HepG2 (cell line): Measurements from ENCODE around the gene ADGRE2. TPM values are rescaled to one million over a fixed set of nuclear protein-coding genes. Genes with fewer than 3 reads are reported as not detected.

Source experiments
- ATAC-seq: fragments of 200-7000 bp; cut with Tn5 transposase; 3 replicates; pipeline ENCODE4 v1.9.1; 2020; ENCODE audit warnings: mild to moderate bottlenecking, moderate library complexity
- BruUV-seq: library from RNA; stranded (reverse); fragments of 400-500 nt; replicated peaks from 2 replicates; lab custom pipeline; 2021; lab: Mats Ljungman, UMichigan
- CTCF ChIA-PET: fragments of 300-600 bp; formaldehyde crosslinking; extraction: SDS; loops from one replicate; lab custom pipeline; 2021; ENCODE audit warnings: low total read pairs, inconsistent platforms, low intra/inter-chr PET ratio; lab: Yijun Ruan, JAX
- POLR2A ChIA-PET: fragments of 350-600 bp; sonication (Branson Sonifier 250); formaldehyde crosslinking; loops from one replicate; lab custom pipeline; 2020; ENCODE audit warnings: antibody characterized with exemption, inconsistent platforms; lab: Yijun Ruan, JAX
- DNase-seq: peaks from one replicate; pipeline ENCODE4 v3.0.0-alpha.2; 2015; ENCODE audit warnings: low spot score
- FAIRE-seq: peaks from 3 replicates; lab custom pipeline; 2011; peaks lifted over from hg19 to GRCh38; lab: Jason Lieb, UNC
- H2AFZ ChIP-seq: one replicate; pipeline ENCODE4 v1.6.1; 2011; ENCODE audit warnings: low read length, inconsistent platforms
- H3K27ac ChIP-seq: fragments of 300-600 bp; 3 replicates; pipeline ENCODE4 v1.8.0; 2011; ENCODE audit warnings: mixed run types, mild to moderate bottlenecking, mixed read lengths, low read length, inconsistent platforms; ENCODE audit not compliant: insufficient read depth; ENCODE audit errors: extremely low read length
- H3K27me3 ChIP-seq, 2 experiments: fragments of 200-600 bp in 1 of 2; 2 replicates in 1 of 2; 3 replicates in 1 of 2; pipeline versions ENCODE4 v1.6.0 to v1.8.0; 2011; ENCODE audit warnings: low read length in 2 of 2, mild to moderate bottlenecking in 2 of 2, moderate library complexity in 2 of 2, inconsistent platforms in 1 of 2; ENCODE audit not compliant: insufficient read depth in 2 of 2, control insufficient read depth in 1 of 2
- H3K36me3 ChIP-seq, 2 experiments: fragments of 200-600 bp in 1 of 2; replicated peaks in 1 of 2; 2 replicates in 1 of 2; 3 replicates in 1 of 2; pipeline versions ENCODE4 v1.5.1 to v1.8.0; 2011; ENCODE audit warnings: low read length in 2 of 2, inconsistent platforms in 1 of 2; ENCODE audit not compliant: insufficient read depth in 2 of 2, control insufficient read depth in 1 of 2
- H3K4me1 ChIP-seq: 2 replicates; pipeline ENCODE4 v1.5.1; 2012; ENCODE audit warnings: low read length, inconsistent platforms; ENCODE audit not compliant: insufficient read depth
- H3K4me2 ChIP-seq: 2 replicates; pipeline ENCODE4 v1.6.0; 2011; ENCODE audit warnings: low read depth, low read length, inconsistent platforms
- H3K4me3 ChIP-seq, 3 experiments: fragments of 200-600 bp in 1 of 3; sonication (generic), shearing (Covaris generic) in 1 of 3; replicated peaks in 1 of 3; 2 replicates each; pipeline ENCODE4 v1.5.1; 2011 to 2016; ENCODE audit warnings: low read length in 3 of 3, inconsistent platforms in 2 of 3, low read depth in 2 of 3, mild to moderate bottlenecking in 2 of 3, control low read depth in 1 of 3, mixed read lengths in 1 of 3; ENCODE audit not compliant: insufficient read depth in 1 of 3
- H3K79me2 ChIP-seq: one replicate; pipeline ENCODE4 v1.6.1; 2011; ENCODE audit warnings: low read length, inconsistent platforms; ENCODE audit not compliant: insufficient read depth
- H3K9ac ChIP-seq: 2 replicates; pipeline ENCODE4 v1.6.0; 2011; ENCODE audit warnings: mild to moderate bottlenecking, low read depth, low read length, inconsistent platforms; ENCODE audit not compliant: insufficient read depth
- H3K9me3 ChIP-seq: 2 replicates; pipeline ENCODE4 v1.5.1; 2012; ENCODE audit warnings: mild to moderate bottlenecking, low read length
- H4K20me1 ChIP-seq: 2 replicates; pipeline ENCODE4 v1.6.0; 2011; ENCODE audit warnings: inconsistent platforms, mild to moderate bottlenecking, low read length, moderate library complexity; ENCODE audit not compliant: insufficient read depth
- CEBPG ChIP-seq: IDR thresholded peaks from 2 replicates; pipeline ENCODE4 v1.6.1; 2016
- FOSL2 ChIP-seq: sonication (generic); formaldehyde crosslinking; IDR thresholded peaks from 2 replicates; pipeline ENCODE4 v1.4.0; 2020; ENCODE audit warnings: missing genetic modification reagents
- FOXA1 ChIP-seq, 2 experiments: fragments of 450-650 bp in 1 of 2; sonication (generic) in 1 of 2; formaldehyde crosslinking in 1 of 2; IDR thresholded peaks; 2 replicates each; pipeline versions ENCODE4 v1.4.0 to v1.6.1; 2016 to 2020; ENCODE audit warnings: missing genetic modification reagents in 1 of 2
- HDAC6 ChIP-seq: fragments of 200-600 bp; sonication (generic); IDR thresholded peaks from 2 replicates; pipeline ENCODE4 v1.7.0; 2017; ENCODE audit warnings: mild to moderate bottlenecking, antibody characterized with exemption, low read length, low read depth
- HNF4A ChIP-seq: sonication (generic); formaldehyde crosslinking; IDR thresholded peaks from 2 replicates; pipeline ENCODE4 v1.4.0; 2020; ENCODE audit warnings: missing genetic modification reagents
- HOXA7 ChIP-seq: sonication (generic); formaldehyde crosslinking; IDR thresholded peaks from 2 replicates; pipeline ENCODE4 v1.8.1; 2022; ENCODE audit warnings: mild to moderate bottlenecking, missing genetic modification reagents, moderate library complexity
- NFIC ChIP-seq: IDR thresholded peaks from 2 replicates; pipeline ENCODE4 v1.6.1; 2012; ENCODE audit warnings: mild to moderate bottlenecking, low read length, inconsistent platforms
- PRPF4 ChIP-seq: fragments of 200-400 bp; formaldehyde crosslinking; IDR thresholded peaks from 2 replicates; pipeline ENCODE4 v1.6.1; 2016; ENCODE audit warnings: low read length, low read depth; ENCODE audit not compliant: poor library complexity, severe bottlenecking
- SP140L ChIP-seq: sonication (generic); formaldehyde crosslinking; IDR thresholded peaks from 2 replicates; pipeline ENCODE4 v1.4.0; 2020; ENCODE audit warnings: missing genetic modification reagents, borderline replicate concordance
- ZFAT ChIP-seq: sonication (generic); formaldehyde crosslinking; conservative IDR thresholded peaks from 2 replicates; pipeline ENCODE4 v1.8.1; 2023; ENCODE audit warnings: missing genetic modification reagents, inconsistent platforms
- ZNF24 ChIP-seq: fragments of 450-650 bp; IDR thresholded peaks from 2 replicates; pipeline ENCODE4 v1.6.1; 2017; ENCODE audit warnings: antibody characterized with exemption, mild to moderate bottlenecking
- ZNF275 ChIP-seq: sonication (generic); formaldehyde crosslinking; IDR thresholded peaks from 2 replicates; pipeline ENCODE4 v1.8.0; 2022; ENCODE audit warnings: missing genetic modification reagents, mild to moderate bottlenecking, inconsistent platforms, borderline replicate concordance
- ZNF7 ChIP-seq: IDR thresholded peaks from 2 replicates; pipeline ENCODE4 v1.6.1; 2016; ENCODE audit warnings: missing biosample characterization, missing genetic modification reagents
- ZNF770 ChIP-seq: sonication (generic); formaldehyde crosslinking; IDR thresholded peaks from 2 replicates; pipeline ENCODE4 v1.5.0; 2020; ENCODE audit warnings: mild to moderate bottlenecking, missing genetic modification reagents
- WGBS: methylation state at CpG from one replicate; pipeline ENCODE4 v1.1.6; 2017; ENCODE audit warnings: low lambda C conversion rate; 5-methylcytosine and 5-hydroxymethylcytosine counted together
- in situ Hi-C: cut with HindIII; loops from 2 replicates; pipeline ENCODE4 v1.10.0; 2017; ENCODE audit warnings: low pct_unique_long_range_greater_than_20kb; ENCODE audit not compliant: extremely low pct_ligation_motif_present
- intact Hi-C: fragments of 100-400 bp; cut with micrococcal nuclease; formaldehyde crosslinking; loops from one replicate; pipeline ENCODE4 v1.10.0; 2022; ENCODE audit not compliant: unreplicated experiment
- polyA plus RNA-seq, 8 experiments: library from polyadenylated mRNA; depleted of rRNA in 3 of 8; stranded (reverse) in 7 of 8; unstranded in 1 of 8; fragments of >200 nt; fragmentation: Illumina TruSeq in 4 of 8; extraction: Trizol in 4 of 8; gene quantifications; 2 replicates each; pipeline versions ENCODE4 v1.2.1 to v1.2.3, GENCODE V29; 2011 to 2016; ENCODE audit warnings: low read depth in 4 of 8, missing spikeins in 1 of 8, mixed read lengths in 1 of 8; ENCODE audit not compliant: insufficient read depth in 1 of 8
- total RNA-seq, 5 experiments: library from RNA; depleted of rRNA; stranded (reverse); fragments of >200 nt; fragmentation: Illumina TruSeq; extraction: Trizol; gene quantifications; 2 replicates each; pipeline ENCODE4 v1.2.3, GENCODE V29; 2016; ENCODE audit warnings: low read depth in 1 of 5

Gene ADGRE2
- total and polyA plus RNA-seq, 2 of the 13 experiments (the other 11 are each of a cell fraction or from before 2014, with no cell fraction given), result 0.04 TPM; not detected in 1

DNA sequence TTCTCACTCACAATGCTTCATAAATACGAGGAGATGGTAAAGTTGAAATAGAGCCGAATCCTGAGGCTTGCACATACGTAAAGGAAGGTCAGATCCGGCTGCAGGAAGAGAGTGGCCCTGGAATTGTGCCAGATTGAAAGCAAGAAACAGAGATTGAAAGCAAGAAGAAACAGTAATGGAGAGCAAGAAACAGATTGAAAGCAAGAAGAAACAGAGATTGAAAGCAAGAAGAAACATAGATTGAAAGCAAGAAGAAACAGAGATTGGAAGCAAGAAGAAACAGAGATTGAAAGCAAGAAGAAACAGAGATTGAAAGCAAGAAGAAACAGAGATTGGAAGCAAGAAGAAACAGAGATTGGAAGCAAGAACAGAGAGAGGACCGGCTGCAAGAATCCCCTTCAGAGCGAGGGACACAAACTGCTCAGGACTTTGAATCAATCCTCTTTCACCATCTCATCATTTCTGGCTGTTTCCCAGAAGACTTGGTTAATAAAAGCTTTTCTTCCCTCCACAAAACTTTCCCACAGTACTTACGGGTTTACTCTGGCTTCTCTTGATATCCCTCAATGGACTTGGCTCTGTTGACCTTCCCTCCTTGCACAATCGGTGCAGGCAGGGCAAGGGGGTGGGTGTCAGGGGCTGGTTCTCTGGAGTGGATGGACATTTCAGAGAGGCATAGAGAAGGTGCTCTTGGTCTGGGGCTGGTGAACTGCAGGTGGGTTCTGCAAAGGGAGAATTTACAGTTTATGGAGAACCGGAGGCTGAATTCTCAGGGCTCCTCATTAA, 31.1 kb upstream of the ADGRE2 start (continued):
- TF ChIP-seq ZNF7 (no peak), CEBPG (CRISPR knock-in tag) (peak; percentile 65), ZNF275 (CRISPR knock-in tag) (no peak), SP140L (CRISPR knock-in tag) (no peak), HNF4A (CRISPR knock-in tag) (peak; percentile 72), PRPF4 (no peak), FOXA1 (IDR thresholded peaks at IDR 0.05) (no peak), FOXA1 (CRISPR knock-in tag; IDR thresholded peaks at IDR 0.05) (peak; percentile 32; the same call in 1 of the 2 replicates), HOXA7 (CRISPR knock-in tag) (no peak)

GRCh38 chr19:14804765-14805164, 26.4 kb upstream of the ADGRE2 start:
- WGBS, result 61% methylated on average over 3 of the region's 3 CpGs
- ATAC-seq (no peak), DNase-seq (no peak), FAIRE-seq (no peak)
- no TSS peak for BruUV-seq
- no peak overlapping the region for H3K27ac ChIP-seq
- no peak overlapping the region for H3K9ac ChIP-seq
- no peaks in the 10 kb centered on the region for H3K36me3 ChIP-seq
- intact Hi-C loops (no loop called here), in situ Hi-C loops (no loop called here)
- no peak for TF ChIP-seq ZFAT (CRISPR knock-in tag)
- TF ChIP-seq HDAC6, result no peak
- no peak for TF ChIP-seq NFIC
- peak; percentile 72 for TF ChIP-seq FOSL2 (CRISPR knock-in tag)
- TF ChIP-seq ZNF24, result no peak
- peak; percentile 20; the same call in 1 of the 2 replicates for TF ChIP-seq ZNF770 (CRISPR knock-in tag)
- H2AFZ ChIP-seq, result no peak overlapping the region
- H3K9me3 ChIP-seq, result no peaks in the 10 kb centered on the region
- no peaks in the 10 kb centered on the region for H4K20me1 ChIP-seq
- no peaks in the 10 kb centered on the region for H3K79me2 ChIP-seq
- no peak overlapping the region for H3K4me3 ChIP-seq
- CTCF ChIA-PET, result no interaction called here
- no peak overlapping the region for H3K4me2 ChIP-seq
- no peaks in the 10 kb centered on the region; a peak in 1 of 5 replicates for H3K27me3 ChIP-seq
- H3K4me1 ChIP-seq, result peaks cover 10% of the 10 kb centered on the region
- POLR2A ChIA-PET, result no interaction called here
